ENCODE data around the gene RNF149.
A peak's percentile ranks its signal among the peaks of the same experiment; 100 is the strongest.

The RNF149 gene

DNA sequence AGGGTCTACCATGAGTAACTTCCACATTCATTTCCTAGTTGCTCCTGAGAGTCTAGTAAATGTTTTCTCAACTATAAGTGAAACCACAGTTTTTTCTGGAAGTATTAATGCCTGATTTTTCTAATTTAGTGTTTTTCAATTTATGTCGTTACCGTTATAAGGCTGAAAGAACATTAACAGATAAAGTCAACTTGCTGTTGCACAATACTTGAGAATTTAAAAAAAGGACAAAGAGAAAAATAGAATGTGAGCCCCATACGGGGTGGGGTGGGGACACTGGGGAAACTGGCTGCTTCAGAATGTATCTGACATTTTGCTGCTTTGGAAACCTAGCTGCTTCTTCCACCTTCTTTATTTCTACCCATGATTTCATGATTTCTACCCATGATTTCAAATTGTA is 29.6 kb downstream of the RNF149 start:
- Histone ChIP-seq H3K4me3 (no peak overlapping the region), H3K27ac (no peak overlapping the region), H3K9ac (ENCODE audit: insufficient read length) (no peak overlapping the region), H3K9me3 (ENCODE audit: low read depth, low read length) (no peaks in the 10 kb centered on the region), H3K36me3 (ENCODE audit: insufficient read depth, low read length) (peaks cover 55% of the 10 kb centered on the region)
- DNase-seq (ENCODE audit: low read depth, low spot score) = no peak
- TF ChIP-seq POLR2AphosphoS5 (IDR thresholded peaks at IDR 0.05; ENCODE audit: borderline replicate concordance, low read depth, low read length) (no peak), FOXP2 (optimal IDR thresholded peaks at IDR 0.05; ENCODE audit: control extremely low read depth, extremely low read length, insufficient read depth) (no peak), EZH2 (IDR thresholded peaks at IDR 0.05) (no peak)

GRCh38 chr2:101277111-101277510 is 31.4 kb downstream of the RNF149 start:
- H3K27ac ChIP-seq = no peak overlapping the region
- no peak overlapping the region for H3K9ac ChIP-seq (ENCODE audit: insufficient read length)
- no peak for DNase-seq (ENCODE audit: low read depth, low spot score)
- TF ChIP-seq FOXP2 (optimal IDR thresholded peaks at IDR 0.05; ENCODE audit: control extremely low read depth, extremely low read length, insufficient read depth) (no peak), POLR2AphosphoS5 (IDR thresholded peaks at IDR 0.05; ENCODE audit: borderline replicate concordance, low read depth, low read length) (no peak), EZH2 (IDR thresholded peaks at IDR 0.05) (no peak)
- H3K4me3 ChIP-seq = no peak overlapping the region
- peaks cover 57% of the 10 kb centered on the region for H3K36me3 ChIP-seq (ENCODE audit: insufficient read depth, low read length)
- no peaks in the 10 kb centered on the region for H3K9me3 ChIP-seq (ENCODE audit: low read depth, low read length)

- Histone ChIP-seq H3K27ac (no peak overlapping the region), H3K36me3 (ENCODE audit: insufficient read depth, low read length) (peaks cover 65% of the 10 kb centered on the region), H3K9ac (ENCODE audit: insufficient read length) (no peak overlapping the region), H3K9me3 (ENCODE audit: low read depth, low read length) (no peaks in the 10 kb centered on the region), H3K4me3 (no peak overlapping the region)
- TF ChIP-seq FOXP2 (optimal IDR thresholded peaks at IDR 0.05; ENCODE audit: control extremely low read depth, extremely low read length, insufficient read depth) = no peak
- no peak for TF ChIP-seq POLR2AphosphoS5 (IDR thresholded peaks at IDR 0.05; ENCODE audit: borderline replicate concordance, low read depth, low read length)
- TF ChIP-seq EZH2 (IDR thresholded peaks at IDR 0.05) = no peak
- DNase-seq (ENCODE audit: low read depth, low spot score) = no peak
Observed at GRCh38 chr2:101274142-101274541, 34.4 kb downstream of the RNF149 start.

- H3K9ac ChIP-seq (ENCODE audit: insufficient read length) = no peak overlapping the region
- no peak for TF ChIP-seq EZH2 (IDR thresholded peaks at IDR 0.05)
- no peak for TF ChIP-seq FOXP2 (optimal IDR thresholded peaks at IDR 0.05; ENCODE audit: control extremely low read depth, extremely low read length, insufficient read depth)
- TF ChIP-seq POLR2AphosphoS5 (IDR thresholded peaks at IDR 0.05; ENCODE audit: borderline replicate concordance, low read depth, low read length) = no peak
- H3K4me3 ChIP-seq = no peak overlapping the region
- DNase-seq (ENCODE audit: low read depth, low spot score) = no peak
- H3K27ac ChIP-seq = no peak overlapping the region
- no peaks in the 10 kb centered on the region for H3K9me3 ChIP-seq (ENCODE audit: low read depth, low read length)
- H3K36me3 ChIP-seq (ENCODE audit: insufficient read depth, low read length) = peaks cover 71% of the 10 kb centered on the region
Observed at GRCh38 chr2:101273056-101273455, 35.4 kb downstream of the RNF149 start.

DNA sequence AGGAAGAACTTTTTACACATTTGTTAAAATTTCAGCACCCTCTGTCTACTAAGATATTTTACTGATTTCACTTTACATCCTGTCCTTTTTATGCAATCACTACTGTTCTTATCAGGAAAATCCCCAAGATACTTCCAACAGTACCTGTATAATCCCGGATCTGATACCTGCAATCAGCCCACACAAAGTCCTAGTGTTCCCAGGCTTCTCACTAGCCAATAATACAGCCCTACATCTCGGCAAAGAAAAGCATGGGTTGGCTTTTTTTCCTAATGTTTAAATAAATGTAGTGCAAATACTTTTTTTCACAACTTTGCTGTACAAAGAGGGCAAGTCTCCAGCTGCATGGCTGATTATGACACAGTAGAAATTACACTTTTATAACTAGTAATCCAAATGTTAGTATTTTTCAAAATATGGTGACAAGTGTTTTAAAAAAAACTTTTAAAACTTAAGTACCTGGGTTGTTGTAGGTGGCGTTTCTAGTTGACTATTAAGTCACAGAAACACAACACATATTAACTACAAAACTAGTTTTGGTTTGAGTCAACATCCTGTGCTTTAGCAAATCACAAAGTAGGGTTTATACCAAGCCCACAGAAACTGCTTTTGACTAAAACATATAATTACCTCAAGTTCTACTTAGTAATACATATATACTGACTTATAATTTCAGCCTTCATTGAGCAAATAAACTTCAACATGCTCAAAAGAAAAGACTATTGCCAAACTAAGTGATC is 36.3 kb downstream of the RNF149 start:
- TF ChIP-seq EZH2 (IDR thresholded peaks at IDR 0.05) (no peak), POLR2AphosphoS5 (IDR thresholded peaks at IDR 0.05; ENCODE audit: borderline replicate concordance, low read depth, low read length) (no peak), FOXP2 (optimal IDR thresholded peaks at IDR 0.05; ENCODE audit: control extremely low read depth, extremely low read length, insufficient read depth) (no peak)
- H3K9me3 ChIP-seq (ENCODE audit: low read depth, low read length) = no peaks in the 10 kb centered on the region
- peaks cover 74% of the 10 kb centered on the region for H3K36me3 ChIP-seq (ENCODE audit: insufficient read depth, low read length)
- no peak for DNase-seq (ENCODE audit: low read depth, low spot score)
- H3K9ac ChIP-seq (ENCODE audit: insufficient read length) = no peak overlapping the region
- no peak overlapping the region for H3K4me3 ChIP-seq
- H3K27ac ChIP-seq = peak overlapping the region; percentile 44

GRCh38 chr2:101270700-101271259 is 37.7 kb downstream of the RNF149 start:
- Histone ChIP-seq H3K36me3 (ENCODE audit: insufficient read depth, low read length) (peaks cover 80% of the 10 kb centered on the region), H3K9me3 (ENCODE audit: low read depth, low read length) (no peaks in the 10 kb centered on the region), H3K9ac (ENCODE audit: insufficient read length) (no peak overlapping the region), H3K27ac (no peak overlapping the region), H3K4me3 (no peak overlapping the region)
- TF ChIP-seq EZH2 (IDR thresholded peaks at IDR 0.05) (no peak), FOXP2 (optimal IDR thresholded peaks at IDR 0.05; ENCODE audit: control extremely low read depth, extremely low read length, insufficient read depth) (no peak), POLR2AphosphoS5 (IDR thresholded peaks at IDR 0.05; ENCODE audit: borderline replicate concordance, low read depth, low read length) (no peak)
- no peak for DNase-seq (ENCODE audit: low read depth, low spot score)

GRCh38 chr2:101267671-101268656 is 40.5 kb downstream of the RNF149 start:
- Histone ChIP-seq H3K4me3 (no peak overlapping the region), H3K27ac (no peak overlapping the region), H3K9ac (ENCODE audit: insufficient read length) (no peak overlapping the region), H3K9me3 (ENCODE audit: low read depth, low read length) (no peaks in the 10 kb centered on the region), H3K36me3 (ENCODE audit: insufficient read depth, low read length) (peaks cover 91% of the 10 kb centered on the region)
- no peak for DNase-seq (ENCODE audit: low read depth, low spot score)
- TF ChIP-seq EZH2 (IDR thresholded peaks at IDR 0.05) (no peak), FOXP2 (optimal IDR thresholded peaks at IDR 0.05; ENCODE audit: control extremely low read depth, extremely low read length, insufficient read depth) (no peak)

GRCh38 chr2:101265893-101266499 is 42.5 kb downstream of the RNF149 start:
- no peaks in the 10 kb centered on the region for H3K9me3 ChIP-seq (ENCODE audit: low read depth, low read length)
- H3K4me3 ChIP-seq = no peak overlapping the region
- H3K36me3 ChIP-seq (ENCODE audit: insufficient read depth, low read length) = peaks cover 82% of the 10 kb centered on the region
- H3K9ac ChIP-seq (ENCODE audit: insufficient read length) = no peak overlapping the region
- DNase-seq (ENCODE audit: low read depth, low spot score) = no peak
- TF ChIP-seq POLR2AphosphoS5 (IDR thresholded peaks at IDR 0.05; ENCODE audit: borderline replicate concordance, low read depth, low read length) = no peak
- H3K27ac ChIP-seq = no peak overlapping the region

All from SK-N-MC (cell line).